ENCODE results near the gene EVC2. TPM values are rescaled to one million over a fixed set of nuclear protein-coding genes. Genes with fewer than 3 reads are reported as not detected.

EVC2 gene
- total RNA-seq, 2 donors from 2014 or later = 21.4 to 24.2 TPM

GRCh38 chr4:5589495-5589894 lies 118.9 kb downstream of the EVC2 start:
- Histone ChIP-seq H3K9me3 (no peaks in the 10 kb centered on the region), H3K27ac (no peak overlapping the region), H3K4me3 (no peak overlapping the region), H3K4me1 (ENCODE audit: control insufficient read depth in 1 of 2, low read depth in 2 of 2) (no peaks in the 10 kb centered on the region), H3K27me3 (replicated peaks; ENCODE audit: insufficient read depth) (no peaks in the 10 kb centered on the region), H3K36me3 (peaks cover 5% of the 10 kb centered on the region)
- ATAC-seq (ENCODE audit: insufficient number of reproducible peaks, low FRiP score, low read depth) (no peak), DNase-seq (ENCODE audit: low spot score) (no peak)
- TF ChIP-seq CTCF (IDR thresholded peaks at IDR 0.05) = no peak

GRCh38 chr4:5588046-5588445 lies 120.3 kb downstream of the EVC2 start:
- no peak for TF ChIP-seq CTCF (IDR thresholded peaks at IDR 0.05)
- Histone ChIP-seq H3K27me3 (replicated peaks; ENCODE audit: insufficient read depth) (no peaks in the 10 kb centered on the region), H3K36me3 (peaks cover 6% of the 10 kb centered on the region)

GRCh38 chr4:5575941-5576340 lies 132.4 kb downstream of the EVC2 start:
- DNase-seq (ENCODE audit: low spot score) (no peak), ATAC-seq (ENCODE audit: insufficient number of reproducible peaks, low FRiP score, low read depth) (no peak)
- TF ChIP-seq CTCF (IDR thresholded peaks at IDR 0.05) = no peak
- Histone ChIP-seq H3K4me3 (no peak overlapping the region), H3K27ac (no peak overlapping the region), H3K9me3 (no peaks in the 10 kb centered on the region), H3K27me3 (replicated peaks; ENCODE audit: insufficient read depth) (no peaks in the 10 kb centered on the region), H3K4me1 (ENCODE audit: control insufficient read depth in 1 of 2, low read depth in 2 of 2) (no peaks in the 10 kb centered on the region), H3K36me3 (peaks cover 21% of the 10 kb centered on the region)

More at GRCh38 chr4:5588046-5588445, 120.3 kb downstream of the EVC2 start:
- H3K4me3 ChIP-seq = no peak overlapping the region
- H3K9me3 ChIP-seq = no peaks in the 10 kb centered on the region
- H3K4me1 ChIP-seq (ENCODE audit: control insufficient read depth in 1 of 2, low read depth in 2 of 2) = no peaks in the 10 kb centered on the region
- ATAC-seq (ENCODE audit: insufficient number of reproducible peaks, low FRiP score, low read depth) (no peak), DNase-seq (ENCODE audit: low spot score) (no peak)
- H3K27ac ChIP-seq = no peak overlapping the region

DNA sequence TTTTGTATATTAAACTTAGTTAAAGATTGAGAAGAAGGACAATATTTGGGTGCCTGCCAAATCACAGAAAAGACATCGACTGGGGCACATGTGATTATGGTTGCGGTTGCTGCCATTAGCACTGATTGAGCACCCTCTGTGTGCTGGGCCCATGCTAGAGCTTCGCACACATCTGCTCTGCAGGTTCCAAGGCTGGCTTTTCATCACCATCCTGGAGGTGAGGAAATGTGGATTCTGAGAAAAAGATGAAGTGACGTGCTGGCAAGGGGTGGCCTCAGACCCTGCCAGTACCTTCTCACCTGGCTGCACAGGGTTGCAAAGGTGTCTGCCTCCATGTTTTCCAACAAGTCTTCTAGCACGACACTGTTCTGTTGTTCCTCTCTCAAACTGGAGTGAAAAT lies 134.0 kb downstream of the EVC2 start:
- DNase-seq (ENCODE audit: low spot score) = no peak
- Histone ChIP-seq H3K4me3 (no peak overlapping the region), H3K36me3 (peaks cover 21% of the 10 kb centered on the region), H3K27ac (no peak overlapping the region), H3K4me1 (ENCODE audit: control insufficient read depth in 1 of 2, low read depth in 2 of 2) (no peaks in the 10 kb centered on the region), H3K27me3 (replicated peaks; ENCODE audit: insufficient read depth) (no peaks in the 10 kb centered on the region), H3K9me3 (no peaks in the 10 kb centered on the region)
- TF ChIP-seq CTCF (IDR thresholded peaks at IDR 0.05) = no peak
- ATAC-seq (ENCODE audit: insufficient number of reproducible peaks, low FRiP score, low read depth) = no peak

GRCh38 chr4:5573965-5574364 lies 134.4 kb downstream of the EVC2 start:
- no peaks in the 10 kb centered on the region for H3K9me3 ChIP-seq
- ATAC-seq (ENCODE audit: insufficient number of reproducible peaks, low FRiP score, low read depth) (no peak), DNase-seq (ENCODE audit: low spot score) (no peak)
- no peak overlapping the region for H3K27ac ChIP-seq
- H3K4me3 ChIP-seq = no peak overlapping the region
- no peak for TF ChIP-seq CTCF (IDR thresholded peaks at IDR 0.05)
- H3K36me3 ChIP-seq = peaks cover 25% of the 10 kb centered on the region
- H3K4me1 ChIP-seq (ENCODE audit: control insufficient read depth in 1 of 2, low read depth in 2 of 2) = no peaks in the 10 kb centered on the region
- H3K27me3 ChIP-seq (replicated peaks; ENCODE audit: insufficient read depth) = no peaks in the 10 kb centered on the region
